22Rv1 (cell line): ENCODE results near the gene HECTD1.
"Not testable (repeated sequence)": the region's sequence is repeated elsewhere in the genome, so short reads cannot be mapped to it uniquely, and the experiment has no call there.

ENCODE experiments used
- H3K27ac ChIP-seq: fragments of 450-650 bp; 2 replicates; pipeline ENCODE4 v1.5.1; 2017
- ZFX ChIP-seq: fragments of 450-650 bp; IDR thresholded peaks from 2 replicates; pipeline ENCODE4 v1.6.1; 2017; ENCODE audit warnings: antibody characterized with exemption, borderline replicate concordance
- TF ChIP-seq, protein P1 (sequence below): fragments of 450-650 bp; IDR thresholded peaks from 2 replicates; pipeline ENCODE4 v1.5.1; 2017; ENCODE audit warnings: mild to moderate bottlenecking

HECTD1 gene

GRCh38 chr14:31207287-31207754, 272 bp downstream of the HECTD1 start:
- peak overlapping the region; percentile 97 for H3K27ac ChIP-seq
- peak; percentile 89 for TF ChIP-seq ZFX
- TF ChIP-seq, protein P1, sequence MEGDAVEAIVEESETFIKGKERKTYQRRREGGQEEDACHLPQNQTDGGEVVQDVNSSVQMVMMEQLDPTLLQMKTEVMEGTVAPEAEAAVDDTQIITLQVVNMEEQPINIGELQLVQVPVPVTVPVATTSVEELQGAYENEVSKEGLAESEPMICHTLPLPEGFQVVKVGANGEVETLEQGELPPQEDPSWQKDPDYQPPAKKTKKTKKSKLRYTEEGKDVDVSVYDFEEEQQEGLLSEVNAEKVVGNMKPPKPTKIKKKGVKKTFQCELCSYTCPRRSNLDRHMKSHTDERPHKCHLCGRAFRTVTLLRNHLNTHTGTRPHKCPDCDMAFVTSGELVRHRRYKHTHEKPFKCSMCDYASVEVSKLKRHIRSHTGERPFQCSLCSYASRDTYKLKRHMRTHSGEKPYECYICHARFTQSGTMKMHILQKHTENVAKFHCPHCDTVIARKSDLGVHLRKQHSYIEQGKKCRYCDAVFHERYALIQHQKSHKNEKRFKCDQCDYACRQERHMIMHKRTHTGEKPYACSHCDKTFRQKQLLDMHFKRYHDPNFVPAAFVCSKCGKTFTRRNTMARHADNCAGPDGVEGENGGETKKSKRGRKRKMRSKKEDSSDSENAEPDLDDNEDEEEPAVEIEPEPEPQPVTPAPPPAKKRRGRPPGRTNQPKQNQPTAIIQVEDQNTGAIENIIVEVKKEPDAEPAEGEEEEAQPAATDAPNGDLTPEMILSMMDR, result no peak

DNA sequence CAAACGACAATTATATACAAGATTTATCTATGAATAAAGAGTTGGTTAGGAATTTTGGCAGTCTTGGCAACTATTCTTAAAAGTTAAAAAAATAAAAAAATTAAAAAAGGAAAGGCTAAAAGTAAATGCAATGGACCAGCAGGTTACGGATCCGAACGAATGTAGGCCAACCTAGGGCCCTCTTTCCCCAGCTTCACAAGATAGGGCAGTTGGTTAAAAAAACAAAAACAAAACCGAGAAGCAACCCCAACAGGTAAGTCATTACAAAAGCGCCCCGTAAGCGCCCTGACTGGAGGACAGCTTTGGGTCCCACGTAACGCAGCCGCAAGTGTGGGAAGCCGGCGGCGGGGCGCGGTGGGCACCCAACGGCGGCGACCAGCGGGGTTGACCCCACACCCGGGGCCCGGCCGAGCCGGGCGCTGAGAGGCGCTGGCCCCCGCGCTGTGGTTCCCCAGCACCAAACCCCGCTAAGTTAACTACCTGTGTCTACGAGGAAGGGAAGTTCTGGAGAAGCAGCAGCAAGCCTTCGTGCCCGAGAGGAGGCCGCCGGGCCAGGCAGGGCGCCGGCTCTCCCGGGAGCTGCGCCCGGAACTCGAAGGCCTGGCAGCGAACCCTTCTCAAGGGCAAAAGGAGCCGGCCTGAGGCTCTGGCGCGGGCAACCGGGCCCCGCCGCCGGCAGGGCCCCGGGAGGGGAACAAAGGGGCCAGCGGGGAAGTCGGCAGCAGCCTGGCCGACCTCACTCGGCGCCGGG, 882 bp downstream of the HECTD1 start:
- TF ChIP-seq, protein P1, result no peak
- TF ChIP-seq ZFX, result no peak

DNA sequence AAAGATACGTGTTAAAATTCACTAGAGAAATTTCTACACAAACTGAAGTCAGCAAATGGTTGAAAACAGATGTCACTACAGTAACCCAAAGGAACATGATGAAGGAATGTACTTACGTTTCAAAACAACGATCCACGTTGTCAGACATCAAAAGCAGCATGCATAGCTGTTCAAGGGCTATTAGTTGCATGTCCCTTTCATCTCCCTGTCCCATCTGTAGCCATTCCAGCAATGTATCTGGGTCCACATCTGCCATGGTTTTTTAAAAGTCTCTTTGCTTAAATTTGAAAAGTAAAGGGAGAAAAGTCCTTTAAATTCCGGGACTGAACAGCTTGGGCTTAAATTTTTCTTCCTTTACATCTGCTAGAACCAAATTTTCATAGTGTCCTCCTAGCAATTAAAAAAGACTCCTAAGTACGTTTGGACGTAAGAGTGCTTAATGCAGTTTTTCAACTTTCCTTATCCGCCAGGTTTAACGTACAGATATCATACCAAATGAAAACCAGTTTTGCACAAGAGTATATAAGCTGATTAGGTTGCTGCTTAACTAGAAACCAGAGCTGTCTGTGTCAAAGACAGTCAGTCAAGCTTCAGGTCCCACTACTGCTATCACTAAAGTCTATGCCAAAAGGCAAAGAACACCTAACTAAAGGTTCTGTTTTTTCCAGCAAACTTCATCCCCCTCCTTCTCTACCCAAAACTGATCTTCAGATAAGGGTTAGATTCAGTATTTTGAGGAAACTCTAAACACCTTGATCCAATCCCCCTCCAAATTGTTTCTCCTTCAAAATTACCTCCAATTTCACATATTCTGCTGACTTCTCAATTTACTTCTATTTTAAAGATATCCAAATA, 1.7 kb downstream of the HECTD1 start:
- peak overlapping the region; percentile 97 for H3K27ac ChIP-seq

More for the DNA sequence above, 882 bp downstream of the HECTD1 start:
- peak overlapping the region; percentile 97 for H3K27ac ChIP-seq

DNA sequence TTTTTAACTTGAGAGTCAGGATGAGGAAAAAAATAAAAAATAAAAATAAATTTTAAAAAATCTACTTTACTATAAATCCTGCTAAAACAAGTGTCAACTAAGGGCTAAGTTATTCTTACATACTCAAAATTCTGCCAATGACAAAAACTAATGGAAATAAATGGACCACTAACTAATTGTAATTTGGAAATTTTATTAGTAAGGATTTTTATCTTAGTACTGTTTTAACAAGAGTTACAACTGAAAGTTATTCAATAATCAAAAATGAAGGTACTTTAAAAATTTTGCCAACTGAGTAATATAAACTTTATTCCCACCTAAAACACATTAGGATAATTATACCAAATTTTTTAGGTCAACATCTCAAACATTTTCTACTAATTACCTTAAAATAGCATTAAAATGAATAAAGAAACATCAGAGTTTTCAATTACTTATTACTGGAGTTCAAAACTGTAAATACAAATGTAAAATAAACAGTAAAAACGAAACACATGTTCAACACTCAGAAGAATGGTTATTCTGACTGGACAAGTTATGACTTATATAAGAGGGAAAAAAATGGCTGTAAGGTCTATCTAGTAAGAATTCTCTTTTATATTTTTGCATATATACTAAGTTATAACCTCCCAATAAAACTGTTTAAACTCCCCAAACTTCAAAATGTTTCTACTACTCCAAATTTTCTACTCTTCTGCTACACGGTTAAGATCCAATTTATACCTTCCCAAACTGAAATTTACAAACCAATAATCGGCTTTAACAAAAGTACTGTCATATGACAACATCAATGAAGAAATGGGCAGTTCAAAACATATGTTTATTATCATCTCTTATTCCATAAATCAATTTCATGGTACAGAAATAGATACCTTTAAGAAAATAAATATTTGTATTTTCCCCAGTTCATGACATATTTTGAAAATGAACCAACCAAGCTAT, 2.7 kb downstream of the HECTD1 start:
- H3K27ac ChIP-seq, result no peak overlapping the region

More for the DNA sequence above, 1.7 kb downstream of the HECTD1 start:
- TF ChIP-seq, protein P1, result no peak
- TF ChIP-seq ZFX, result no peak

DNA sequence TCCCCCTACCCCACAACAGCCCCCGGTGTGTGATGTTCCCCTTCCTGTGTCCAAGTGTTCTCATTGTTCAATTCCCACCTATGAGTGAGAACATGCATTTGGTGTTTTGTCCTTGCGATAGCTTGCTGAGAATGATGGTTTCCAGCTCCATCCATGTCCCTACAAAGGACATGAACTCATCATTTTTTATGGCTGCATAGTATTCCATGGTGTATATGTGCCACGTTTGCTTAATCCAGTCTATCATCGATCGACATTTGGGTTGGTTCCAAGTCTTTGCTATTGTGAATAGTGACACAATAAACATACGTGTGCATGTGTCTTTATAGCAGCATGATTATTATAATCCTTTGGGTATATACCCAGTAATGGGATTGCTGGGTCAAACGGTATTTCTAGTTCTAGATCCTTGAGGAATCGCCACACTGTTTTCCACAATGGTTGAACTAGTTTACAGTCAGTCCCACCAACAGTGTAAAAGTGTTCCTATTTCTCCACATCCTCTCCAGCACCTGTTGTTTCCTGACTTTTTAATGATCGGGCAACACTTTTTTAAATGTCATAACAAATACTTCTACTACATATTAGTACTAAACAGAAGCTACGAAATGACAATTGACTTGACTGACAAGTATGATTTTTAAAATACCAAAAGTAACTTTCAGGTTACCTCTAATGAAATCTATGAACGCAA, 3.5 kb downstream of the HECTD1 start:
- not testable (repeated sequence) for H3K27ac ChIP-seq

More for the DNA sequence above, 2.7 kb downstream of the HECTD1 start:
- no peak for TF ChIP-seq ZFX
- TF ChIP-seq, protein P1, result no peak

DNA sequence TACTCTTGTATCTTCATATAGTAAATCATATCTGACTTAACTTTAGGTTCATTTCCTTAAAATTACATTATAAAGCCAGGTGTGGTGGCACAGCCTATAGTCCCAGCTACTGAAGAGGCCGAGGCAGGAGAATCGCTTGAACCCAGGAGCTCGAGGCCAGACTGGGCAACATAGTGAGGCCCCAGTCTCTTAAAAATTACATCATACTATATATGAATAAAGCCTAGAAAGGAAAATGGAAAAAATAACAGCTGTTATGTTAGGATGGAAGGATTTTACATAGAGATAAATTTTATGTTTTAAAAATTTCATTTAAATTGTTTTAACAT, 4.2 kb downstream of the HECTD1 start:
- H3K27ac ChIP-seq, result no peak overlapping the region
- TF ChIP-seq, protein P1, result no peak
- no peak for TF ChIP-seq ZFX

- no peak overlapping the region for H3K27ac ChIP-seq
- TF ChIP-seq ZFX, result no peak
Measured at GRCh38 chr14:31201111-31201510, 6.5 kb downstream of the HECTD1 start.
